GF-D8 (cell line): ENCODE data around the gene DUSP9.
"Not testable (repeated sequence)": the region's sequence is repeated elsewhere in the genome, so short reads cannot be mapped to it uniquely, and the experiment has no call there.

Experiments
- DNase-seq: peaks from one replicate; lab custom pipeline; 2025; lab: John Stamatoyannopoulos, UW

DUSP9 gene, protein sequence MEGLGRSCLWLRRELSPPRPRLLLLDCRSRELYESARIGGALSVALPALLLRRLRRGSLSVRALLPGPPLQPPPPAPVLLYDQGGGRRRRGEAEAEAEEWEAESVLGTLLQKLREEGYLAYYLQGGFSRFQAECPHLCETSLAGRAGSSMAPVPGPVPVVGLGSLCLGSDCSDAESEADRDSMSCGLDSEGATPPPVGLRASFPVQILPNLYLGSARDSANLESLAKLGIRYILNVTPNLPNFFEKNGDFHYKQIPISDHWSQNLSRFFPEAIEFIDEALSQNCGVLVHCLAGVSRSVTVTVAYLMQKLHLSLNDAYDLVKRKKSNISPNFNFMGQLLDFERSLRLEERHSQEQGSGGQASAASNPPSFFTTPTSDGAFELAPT

GRCh38 chrX:153646620-153647373 lies at the start of gene DUSP9:
Gene DUSP9, plus strand, starts transcription at chrX:153647203. Its CDS starts 751 bp downstream, at chrX:153647954.
- no peak for DNase-seq

- no peak for DNase-seq
Observed at GRCh38 chrX:153598541-153599191, 48.3 kb upstream of the DUSP9 start, which contains the start of gene CCNQ. Gene CCNQ, minus strand, starts transcription at chrX:153599139. Its CDS starts 66 bp downstream, at chrX:153599073.

DNA sequence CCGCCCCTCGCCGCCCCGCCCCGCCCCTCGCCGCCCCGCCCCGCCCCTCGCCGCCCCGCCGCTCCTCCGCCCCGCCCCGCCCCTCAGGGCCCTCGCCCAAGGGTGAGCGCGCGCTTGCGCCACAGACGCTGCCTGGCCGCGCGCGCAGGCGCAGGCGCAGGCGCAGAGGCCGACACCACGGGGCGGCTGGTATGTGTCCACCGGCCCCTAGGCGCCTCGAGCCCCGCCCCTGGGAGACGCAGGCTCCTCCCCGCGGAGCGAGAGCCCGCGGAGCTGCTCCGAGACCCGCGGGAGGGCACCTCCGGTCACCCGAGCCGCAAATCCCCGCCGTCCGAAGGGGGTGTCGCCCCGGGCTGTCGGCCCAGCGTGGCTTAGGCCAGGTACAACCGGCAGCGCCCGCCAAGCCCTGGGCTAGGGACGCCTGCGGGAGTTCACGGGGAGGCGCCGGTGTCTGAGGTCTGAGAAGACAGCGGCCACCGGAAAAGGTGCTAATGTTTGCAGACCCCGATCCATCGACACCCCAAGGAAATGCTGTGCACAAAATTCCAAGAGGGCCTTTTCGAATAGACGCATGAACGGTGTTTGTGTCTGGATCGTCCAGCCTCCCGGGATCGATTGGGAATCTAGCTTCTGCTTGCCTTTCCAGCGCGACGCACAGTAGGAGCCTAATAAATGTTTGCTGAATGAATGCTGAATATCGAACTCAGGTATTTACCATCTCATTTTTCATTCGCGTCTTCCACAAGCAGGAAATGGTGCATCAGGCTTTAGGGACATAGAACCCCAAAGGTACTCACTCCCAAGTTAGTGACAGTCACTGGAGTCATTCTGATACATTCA lies 47.6 kb upstream of the DUSP9 start:
- DNase-seq, result peak; percentile 43

DNA sequence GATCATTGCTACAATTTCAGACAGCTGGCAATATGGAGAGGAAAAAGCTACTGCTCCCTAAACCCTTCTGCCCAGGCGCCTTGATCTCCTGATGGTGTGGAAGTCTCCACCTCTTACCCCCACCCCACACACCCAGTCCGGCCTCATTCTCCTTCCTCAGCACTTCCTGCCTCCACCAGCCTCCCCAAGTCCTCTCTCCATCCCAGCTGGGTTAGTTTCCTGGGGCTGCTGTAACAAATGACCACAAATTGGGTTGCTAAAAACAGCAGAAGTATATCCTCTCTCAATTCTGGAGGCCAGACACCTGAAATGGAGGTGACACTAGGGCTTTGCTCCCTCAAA lies 47.0 kb upstream of the DUSP9 start:
- peak; percentile 1 for DNase-seq

- no peak for DNase-seq
Observed at GRCh38 chrX:153600921-153601320, 46.1 kb upstream of the DUSP9 start.

- no peak for DNase-seq
Observed at GRCh38 chrX:153601511-153602110, 45.4 kb upstream of the DUSP9 start.

GRCh38 chrX:153602601-153603000 lies 44.4 kb upstream of the DUSP9 start:
- no peak for DNase-seq

- DNase-seq, result no peak
Observed at GRCh38 chrX:153603131-153603656, 43.8 kb upstream of the DUSP9 start.

DNA sequence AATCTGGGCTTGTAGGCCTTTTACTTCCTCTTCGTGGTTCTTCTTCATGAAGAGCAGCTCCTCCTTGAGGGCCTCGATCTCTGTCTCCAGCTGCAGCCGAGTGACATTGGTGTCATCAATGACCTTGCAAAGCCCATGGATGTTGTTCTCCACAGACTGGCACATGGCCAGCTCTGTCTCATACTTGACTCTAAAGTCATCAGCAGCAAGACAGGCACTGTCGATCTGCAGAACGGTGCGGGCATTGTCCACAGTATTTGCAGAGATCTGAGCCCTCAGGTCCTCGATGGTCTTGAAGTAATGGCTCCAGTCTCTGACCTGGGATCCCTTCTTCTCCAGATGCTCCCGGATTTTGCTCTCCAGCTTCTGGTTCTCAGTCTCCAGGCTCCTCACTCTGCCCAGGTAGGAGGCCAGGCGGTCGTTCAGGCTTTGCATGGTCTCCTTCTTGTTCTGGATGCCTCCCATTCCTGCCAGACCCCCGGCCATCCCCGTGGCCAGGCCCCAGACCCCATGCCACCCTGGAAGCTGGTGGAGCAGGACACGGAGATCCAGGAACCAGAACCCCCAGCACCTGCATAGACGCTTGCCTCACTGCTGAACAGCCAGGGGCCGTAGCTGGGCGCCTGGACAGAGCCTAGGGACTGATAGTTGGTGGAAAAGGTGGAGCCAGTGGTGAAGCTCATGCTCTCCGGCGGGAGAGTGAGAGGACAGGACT lies 42.2 kb upstream of the DUSP9 start:
- DNase-seq, result not testable (repeated sequence)

- no peak for DNase-seq
Observed at GRCh38 chrX:153606503-153606902, 40.5 kb upstream of the DUSP9 start.

- no peak for DNase-seq
Observed at GRCh38 chrX:153608376-153608775, 38.6 kb upstream of the DUSP9 start.

DNA sequence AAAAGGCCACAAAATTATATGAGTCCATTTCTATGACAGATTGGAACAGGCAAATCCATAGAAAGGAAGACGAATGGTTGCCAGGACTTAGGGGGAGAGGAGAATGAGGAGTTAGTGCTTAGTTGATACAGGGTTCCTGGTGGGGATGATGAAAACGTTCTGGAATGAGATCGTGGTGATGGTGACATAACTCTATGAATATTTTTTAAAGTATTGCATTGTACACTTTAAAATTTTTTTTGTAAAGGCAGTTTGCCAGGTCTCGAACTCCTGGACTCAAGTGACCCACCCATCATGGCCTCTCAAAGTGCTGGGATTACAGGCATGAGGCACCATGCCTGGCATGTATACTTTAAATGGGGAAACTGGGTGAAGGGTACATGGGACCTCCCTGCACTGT lies 38.2 kb upstream of the DUSP9 start:
- no peak for DNase-seq

GRCh38 chrX:153609917-153610835 lies 36.8 kb upstream of the DUSP9 start:
- peak; percentile 0 for DNase-seq

DNA sequence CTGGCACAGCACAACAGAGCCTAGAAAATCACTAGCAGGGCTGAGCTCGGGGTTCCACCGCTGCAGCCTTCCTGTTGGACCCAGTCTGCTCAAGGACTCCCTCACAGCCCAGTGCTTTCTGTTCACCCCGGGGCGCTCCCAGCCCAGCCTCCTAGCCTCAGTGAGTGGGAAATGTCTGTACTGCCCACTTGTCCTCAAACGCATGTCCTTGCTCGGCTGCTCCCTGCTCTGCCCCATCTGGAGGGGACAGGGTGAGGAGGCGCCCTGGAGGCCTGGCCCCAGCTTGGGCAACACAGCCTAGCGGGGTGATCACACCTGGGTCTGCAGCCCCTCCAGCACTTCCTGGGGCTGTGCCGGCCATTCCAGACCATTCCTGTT lies 36.2 kb upstream of the DUSP9 start:
- no peak for DNase-seq

DNA sequence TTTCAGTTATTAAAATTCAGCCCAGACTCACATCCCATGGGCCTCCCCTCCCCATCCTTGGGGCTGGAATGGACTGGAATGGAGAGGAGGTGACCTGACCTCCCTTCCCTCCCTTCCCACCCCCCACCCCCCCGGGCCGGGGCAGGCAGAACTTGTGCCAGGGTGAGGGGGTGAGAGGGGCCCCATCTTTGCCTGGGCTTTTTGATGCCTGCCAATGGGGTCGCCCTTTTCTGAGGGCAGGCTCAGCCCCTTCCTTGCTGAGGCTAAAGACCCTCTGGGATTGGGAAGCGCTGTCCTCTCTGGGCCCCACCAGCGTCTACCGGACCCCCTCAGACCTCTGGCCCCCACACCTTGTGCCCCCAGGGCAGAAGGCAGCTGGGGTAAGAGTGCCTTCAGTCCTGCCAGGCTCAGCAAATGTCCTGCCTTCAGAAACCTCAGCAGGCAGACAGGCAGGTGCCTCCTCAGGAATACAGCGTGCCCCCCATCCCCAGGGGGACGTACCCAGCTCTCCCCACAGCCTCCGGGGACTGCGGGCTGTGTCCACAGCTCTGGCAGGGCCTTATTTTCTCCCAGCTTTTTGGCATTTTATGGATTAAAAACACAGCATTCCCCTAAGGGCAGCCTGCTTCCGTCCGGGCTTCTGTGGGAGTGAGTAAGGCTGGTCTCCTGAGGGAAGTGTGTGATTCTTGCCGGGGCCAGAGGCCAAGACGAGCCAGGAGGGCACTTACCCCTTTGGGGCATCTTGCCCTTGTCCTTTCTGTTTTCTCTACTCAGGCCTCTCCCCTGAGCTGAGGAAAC lies 35.5 kb upstream of the DUSP9 start:
- DNase-seq, result no peak

GRCh38 chrX:153612413-153612812 lies 34.6 kb upstream of the DUSP9 start:
- no peak for DNase-seq

DNA sequence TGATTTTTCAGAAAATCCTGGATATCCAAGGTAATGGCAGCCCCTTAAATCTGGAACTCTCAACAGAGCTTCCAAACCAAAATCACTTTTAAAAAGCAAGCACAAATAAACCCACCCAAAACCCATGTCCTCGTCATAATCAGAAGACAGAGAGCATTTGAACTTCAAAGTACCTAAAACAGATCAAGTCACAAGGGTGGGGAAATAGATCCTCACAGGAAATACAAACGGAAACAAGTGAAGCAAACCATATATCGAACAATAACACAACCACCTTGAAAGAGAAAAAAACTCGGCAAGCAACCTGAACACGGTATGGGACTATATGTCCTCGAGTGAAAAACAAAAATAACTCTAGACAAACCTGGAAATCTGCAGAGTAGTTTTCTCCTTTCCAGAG lies 32.2 kb upstream of the DUSP9 start:
- DNase-seq, result no peak

- no peak for DNase-seq
Observed at GRCh38 chrX:153620576-153620975, 26.4 kb upstream of the DUSP9 start.
